Mesenteric fat pad (tissue), 1 donor: ENCODE results near the gene PXMP2. TPM values are rescaled to one million over a fixed set of nuclear protein-coding genes. Genes with fewer than 3 reads are reported as not detected.
"Not testable (repeated sequence)": the region's sequence is repeated elsewhere in the genome, so short reads cannot be mapped to it uniquely, and the experiment has no call there.

Experiments
- DNase-seq: peaks from one replicate; pipeline ENCODE4 v3.0.0-alpha.2; 2020; ENCODE audit warnings: low spot score
- total RNA-seq: library from RNA; stranded (reverse); fragmentation: NEBNext Ultra II Directional; extraction: Animal tissue kit (Norgen Biotek cat#: 25700); gene quantifications from one replicate; pipeline ENCODE4 v1.2.1, GENCODE V29; 2021
- donor health status: DM: yes; HTN: yes; CAD: no.

Gene PXMP2
- total RNA-seq, 1 donor from 2014 or later: 11.7 TPM

GRCh38 chr12:132747395-132747794 lies 60.0 kb downstream of the PXMP2 start:
- no peak for DNase-seq

GRCh38 chr12:132747896-132748295 lies 60.5 kb downstream of the PXMP2 start:
- DNase-seq: no peak

GRCh38 chr12:132748319-132748718 lies 60.9 kb downstream of the PXMP2 start:
- no peak for DNase-seq

- DNase-seq: not testable (repeated sequence)
Observed at GRCh38 chr12:132753670-132754069, 66.3 kb downstream of the PXMP2 start.

GRCh38 chr12:132754160-132754932 lies 67.0 kb downstream of the PXMP2 start:
- DNase-seq: no peak

Other genes starting within 250 kb of the PXMP2 start
- gene FBRSL1, start 197.4 kb upstream of the PXMP2 start, total RNA-seq: 30.5 TPM
- not detected for gene LRCOL1, start 77.0 kb upstream of the PXMP2 start, total RNA-seq
- gene P2RX2, start 68.8 kb upstream of the PXMP2 start, total RNA-seq: not detected
- gene POLE, start 245 bp upstream of the PXMP2 start, total RNA-seq: 23.9 TPM
- 33.4 TPM for gene PGAM5, start 23.3 kb downstream of the PXMP2 start, total RNA-seq
- gene ANKLE2, start 74.2 kb downstream of the PXMP2 start, total RNA-seq: 79.9 TPM
- 78.7 TPM for gene GOLGA3, start 141.3 kb downstream of the PXMP2 start, total RNA-seq
- 47.0 TPM for gene CHFR, start 200.0 kb downstream of the PXMP2 start, total RNA-seq